SK-N-SH treated with all-trans-retinoic acid at 6 μM for 48 hours (cell line): ENCODE measurements around the gene PABPC1L.

ENCODE experiments used
- ATAC-seq: fragments of 200-7000 bp; cut with Tn5 transposase; 3 replicates; pipeline ENCODE4 v1.9.1; 2020; ENCODE audit warnings: mild to moderate bottlenecking, moderate library complexity
- ARNTL ChIP-seq: fragments of 450-650 bp; formaldehyde crosslinking; IDR thresholded peaks from 2 replicates; pipeline ENCODE4 v1.5.0; 2020; ENCODE audit warnings: low read depth, mild to moderate bottlenecking, moderate library complexity, borderline replicate concordance
- BACH2 ChIP-seq: fragments of 250-450 bp; sonication (Bioruptor Pico); IDR thresholded peaks from 2 replicates; pipeline ENCODE4 v1.9.0; 2021; ENCODE audit warnings: mild to moderate bottlenecking, borderline replicate concordance
- ESRRG ChIP-seq: fragments of 250-450 bp; sonication (Bioruptor Pico); IDR thresholded peaks from 2 replicates; pipeline ENCODE4 v1.6.1; 2021; ENCODE audit warnings: mild to moderate bottlenecking
- GLIS3 ChIP-seq: fragments of 250-450 bp; sonication (Bioruptor Pico); IDR thresholded peaks from 2 replicates; pipeline ENCODE4 v1.5.0; 2020; ENCODE audit warnings: mild to moderate bottlenecking, moderate library complexity
- ISL1 ChIP-seq: fragments of 250-450 bp; sonication (Bioruptor Pico); IDR thresholded peaks from 2 replicates; pipeline ENCODE4 v2.1.2; 2022; ENCODE audit warnings: mild to moderate bottlenecking, moderate library complexity
- OSR1 ChIP-seq: fragments of 250-450 bp; sonication (Bioruptor Pico); IDR thresholded peaks from 2 replicates; pipeline ENCODE4 v1.8.0; 2022; ENCODE audit warnings: moderate library complexity, mild to moderate bottlenecking, inconsistent platforms
- PPARA ChIP-seq: fragments of 250-450 bp; sonication (Bioruptor Pico); IDR thresholded peaks from 2 replicates; pipeline ENCODE4 v1.5.0; 2020; ENCODE audit warnings: mild to moderate bottlenecking, borderline replicate concordance
- SNAI2 ChIP-seq: fragments of 250-450 bp; sonication (Bioruptor Pico); IDR thresholded peaks from 2 replicates; pipeline ENCODE4 v1.5.0; 2020; ENCODE audit warnings: mild to moderate bottlenecking, moderate library complexity
- TOX ChIP-seq: fragments of 250-450 bp; sonication (Bioruptor Pico); IDR thresholded peaks from 2 replicates; pipeline ENCODE4 v1.8.0; 2021; ENCODE audit warnings: mild to moderate bottlenecking, moderate library complexity, borderline replicate concordance
- ZC3H10 ChIP-seq: fragments of 250-450 bp; sonication (Bioruptor Pico); IDR thresholded peaks from 2 replicates; pipeline ENCODE4 v1.5.1; 2021; ENCODE audit warnings: mild to moderate bottlenecking, moderate library complexity
- ZFP3 ChIP-seq: fragments of 250-450 bp; sonication (Bioruptor Pico); IDR thresholded peaks from 2 replicates; pipeline ENCODE4 v1.5.0; 2020; ENCODE audit warnings: mild to moderate bottlenecking, moderate library complexity
- ZFP30 ChIP-seq: fragments of 450-650 bp; formaldehyde crosslinking; IDR thresholded peaks from 2 replicates; pipeline ENCODE4 v1.5.0; 2022; ENCODE audit warnings: mild to moderate bottlenecking, moderate library complexity
- ZNF70 ChIP-seq: fragments of 450-650 bp; formaldehyde crosslinking; IDR thresholded peaks from 2 replicates; pipeline ENCODE4 v1.5.0; 2020; ENCODE audit warnings: mild to moderate bottlenecking, moderate library complexity
- TF ChIP-seq, protein P1 (sequence below): fragments of 250-450 bp; sonication (Bioruptor Pico); IDR thresholded peaks from 2 replicates; pipeline ENCODE4 v1.8.0; 2021; ENCODE audit warnings: low read depth, mild to moderate bottlenecking, moderate library complexity, borderline replicate concordance
- TF ChIP-seq, protein P2 (sequence below): fragments of 250-450 bp; sonication (Bioruptor Pico); IDR thresholded peaks from 2 replicates; pipeline ENCODE4 v1.8.0; 2020; ENCODE audit warnings: mild to moderate bottlenecking, moderate library complexity, borderline replicate concordance
- TF ChIP-seq, protein P3 (sequence below): fragments of 250-450 bp; sonication (Bioruptor Pico); IDR thresholded peaks from 2 replicates; pipeline ENCODE4 v1.5.1; 2020; ENCODE audit warnings: low read depth, mild to moderate bottlenecking, moderate library complexity
- TF ChIP-seq, protein P4 (sequence below): fragments of 250-450 bp; sonication (Bioruptor Pico); IDR thresholded peaks from 2 replicates; pipeline ENCODE4 v1.5.1; 2021; ENCODE audit warnings: mild to moderate bottlenecking, moderate library complexity

The PABPC1L gene

GRCh38 chr20:44976698-44977097 lies 66.8 kb downstream of the PABPC1L start (continued):
- TF ChIP-seq, protein P1, sequence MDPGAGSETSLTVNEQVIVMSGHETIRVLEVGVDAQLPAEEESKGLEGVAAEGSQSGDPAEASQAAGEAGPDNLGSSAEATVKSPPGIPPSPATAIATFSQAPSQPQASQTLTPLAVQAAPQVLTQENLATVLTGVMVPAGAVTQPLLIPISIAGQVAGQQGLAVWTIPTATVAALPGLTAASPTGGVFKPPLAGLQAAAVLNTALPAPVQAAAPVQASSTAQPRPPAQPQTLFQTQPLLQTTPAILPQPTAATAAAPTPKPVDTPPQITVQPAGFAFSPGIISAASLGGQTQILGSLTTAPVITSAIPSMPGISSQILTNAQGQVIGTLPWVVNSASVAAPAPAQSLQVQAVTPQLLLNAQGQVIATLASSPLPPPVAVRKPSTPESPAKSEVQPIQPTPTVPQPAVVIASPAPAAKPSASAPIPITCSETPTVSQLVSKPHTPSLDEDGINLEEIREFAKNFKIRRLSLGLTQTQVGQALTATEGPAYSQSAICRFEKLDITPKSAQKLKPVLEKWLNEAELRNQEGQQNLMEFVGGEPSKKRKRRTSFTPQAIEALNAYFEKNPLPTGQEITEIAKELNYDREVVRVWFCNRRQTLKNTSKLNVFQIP (CRISPR knock-in tag), result no peak
- no peak for TF ChIP-seq OSR1
- TF ChIP-seq ESRRG, result no peak

GRCh38 chr20:44979090-44979621 lies 69.3 kb downstream of the PABPC1L start:
- TF ChIP-seq TOX (CRISPR knock-in tag), result no peak
- no peak for TF ChIP-seq BACH2
- TF ChIP-seq OSR1, result no peak
- TF ChIP-seq ZFP30, result no peak
- TF ChIP-seq ARNTL (CRISPR knock-in tag), result no peak
- no peak for TF ChIP-seq PPARA (CRISPR knock-in tag)
- TF ChIP-seq GLIS3 (CRISPR knock-in tag), result no peak
- TF ChIP-seq, protein P2, sequence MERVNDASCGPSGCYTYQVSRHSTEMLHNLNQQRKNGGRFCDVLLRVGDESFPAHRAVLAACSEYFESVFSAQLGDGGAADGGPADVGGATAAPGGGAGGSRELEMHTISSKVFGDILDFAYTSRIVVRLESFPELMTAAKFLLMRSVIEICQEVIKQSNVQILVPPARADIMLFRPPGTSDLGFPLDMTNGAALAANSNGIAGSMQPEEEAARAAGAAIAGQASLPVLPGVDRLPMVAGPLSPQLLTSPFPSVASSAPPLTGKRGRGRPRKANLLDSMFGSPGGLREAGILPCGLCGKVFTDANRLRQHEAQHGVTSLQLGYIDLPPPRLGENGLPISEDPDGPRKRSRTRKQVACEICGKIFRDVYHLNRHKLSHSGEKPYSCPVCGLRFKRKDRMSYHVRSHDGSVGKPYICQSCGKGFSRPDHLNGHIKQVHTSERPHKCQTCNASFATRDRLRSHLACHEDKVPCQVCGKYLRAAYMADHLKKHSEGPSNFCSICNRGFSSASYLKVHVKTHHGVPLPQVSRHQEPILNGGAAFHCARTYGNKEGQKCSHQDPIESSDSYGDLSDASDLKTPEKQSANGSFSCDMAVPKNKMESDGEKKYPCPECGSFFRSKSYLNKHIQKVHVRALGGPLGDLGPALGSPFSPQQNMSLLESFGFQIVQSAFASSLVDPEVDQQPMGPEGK (CRISPR knock-in tag), result no peak
- TF ChIP-seq ZFP3 (CRISPR knock-in tag), result no peak
- no peak for ATAC-seq

DNA sequence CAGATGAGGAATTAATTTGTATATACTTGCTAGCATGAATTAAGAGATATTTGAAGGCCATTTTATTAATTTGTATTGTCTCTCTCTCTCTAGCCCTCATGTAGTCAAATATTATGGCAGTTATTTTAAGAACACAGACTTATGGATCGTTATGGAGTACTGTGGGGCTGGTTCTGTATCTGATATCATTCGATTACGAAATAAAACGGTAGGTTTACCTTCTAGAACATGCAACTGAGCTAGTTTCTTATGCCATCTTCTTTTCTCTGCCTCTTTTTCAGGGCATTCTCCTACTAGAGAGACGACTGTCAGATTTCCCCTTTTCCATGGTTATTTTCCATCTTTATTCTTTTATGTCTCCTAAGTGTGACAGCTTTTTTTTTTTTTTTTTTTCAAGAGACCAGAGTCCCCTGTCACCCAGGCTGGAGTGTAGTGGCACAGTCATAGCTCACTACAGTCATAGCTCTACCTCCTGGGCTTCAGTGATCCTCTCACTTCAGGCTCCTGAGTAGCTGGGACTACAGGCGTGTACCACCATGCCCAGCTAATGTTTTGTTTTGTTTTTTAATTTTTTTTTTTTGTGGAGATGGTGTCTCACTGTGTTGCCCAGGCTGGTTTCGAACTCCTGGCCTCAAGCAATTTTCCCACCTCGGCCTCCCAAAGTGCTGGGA lies 72.0 kb downstream of the PABPC1L start:
- no peak for ATAC-seq
- TF ChIP-seq, protein P3, sequence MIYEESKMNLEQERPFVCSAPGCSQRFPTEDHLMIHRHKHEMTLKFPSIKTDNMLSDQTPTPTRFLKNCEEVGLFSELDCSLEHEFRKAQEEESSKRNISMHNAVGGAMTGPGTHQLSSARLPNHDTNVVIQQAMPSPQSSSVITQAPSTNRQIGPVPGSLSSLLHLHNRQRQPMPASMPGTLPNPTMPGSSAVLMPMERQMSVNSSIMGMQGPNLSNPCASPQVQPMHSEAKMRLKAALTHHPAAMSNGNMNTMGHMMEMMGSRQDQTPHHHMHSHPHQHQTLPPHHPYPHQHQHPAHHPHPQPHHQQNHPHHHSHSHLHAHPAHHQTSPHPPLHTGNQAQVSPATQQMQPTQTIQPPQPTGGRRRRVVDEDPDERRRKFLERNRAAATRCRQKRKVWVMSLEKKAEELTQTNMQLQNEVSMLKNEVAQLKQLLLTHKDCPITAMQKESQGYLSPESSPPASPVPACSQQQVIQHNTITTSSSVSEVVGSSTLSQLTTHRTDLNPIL (CRISPR knock-in tag), result no peak
- no peak for TF ChIP-seq ISL1 (CRISPR knock-in tag)
- TF ChIP-seq, protein P4, sequence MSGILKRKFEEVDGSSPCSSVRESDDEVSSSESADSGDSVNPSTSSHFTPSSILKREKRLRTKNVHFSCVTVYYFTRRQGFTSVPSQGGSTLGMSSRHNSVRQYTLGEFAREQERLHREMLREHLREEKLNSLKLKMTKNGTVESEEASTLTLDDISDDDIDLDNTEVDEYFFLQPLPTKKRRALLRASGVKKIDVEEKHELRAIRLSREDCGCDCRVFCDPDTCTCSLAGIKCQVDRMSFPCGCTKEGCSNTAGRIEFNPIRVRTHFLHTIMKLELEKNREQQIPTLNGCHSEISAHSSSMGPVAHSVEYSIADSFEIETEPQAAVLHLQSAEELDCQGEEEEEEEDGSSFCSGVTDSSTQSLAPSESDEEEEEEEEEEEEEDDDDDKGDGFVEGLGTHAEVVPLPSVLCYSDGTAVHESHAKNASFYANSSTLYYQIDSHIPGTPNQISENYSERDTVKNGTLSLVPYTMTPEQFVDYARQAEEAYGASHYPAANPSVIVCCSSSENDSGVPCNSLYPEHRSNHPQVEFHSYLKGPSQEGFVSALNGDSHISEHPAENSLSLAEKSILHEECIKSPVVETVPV (CRISPR knock-in tag), result no peak
- TF ChIP-seq ZNF70 (CRISPR knock-in tag), result no peak
- no peak for TF ChIP-seq OSR1
- no peak for TF ChIP-seq ARNTL (CRISPR knock-in tag)

GRCh38 chr20:44983093-44983674 lies 73.3 kb downstream of the PABPC1L start:
- TF ChIP-seq ZFP30 (no peak), ZC3H10 (CRISPR knock-in tag) (no peak), ZFP3 (CRISPR knock-in tag) (no peak), OSR1 (no peak), SNAI2 (CRISPR knock-in tag) (no peak)
- TF ChIP-seq, protein P2 (CRISPR knock-in tag), result no peak
- TF ChIP-seq, protein P4 (CRISPR knock-in tag), result no peak

More at GRCh38 chr20:44983093-44983674, 73.3 kb downstream of the PABPC1L start:
- no peak for ATAC-seq
